Measurements from ENCODE around the gene PGLYRP4.

GRCh38 chr1:153293851-153294250, 54.8 kb downstream of the PGLYRP4 start:
- TF ChIP-seq CTCF (IDR thresholded peaks at IDR 0.05 in 4 of 5, conservative IDR thresholded peaks at IDR 0.05 in 1 of 5) = no peak
- TF ChIP-seq POLR2A (IDR thresholded peaks at IDR 0.05) = no peak

All from gastrocnemius medialis (tissue), 4 donors.